Pulmonary artery endothelial cell (primary cell): ENCODE measurements around the gene TBC1D8. TPM values are rescaled to one million over a fixed set of nuclear protein-coding genes. Genes with fewer than 3 reads are reported as not detected.

Experiments
- DNase-seq: peaks from one replicate; pipeline ENCODE4 v3.0.0-alpha.2; 2011; ENCODE audit warnings: low read depth, low spot score
- total RNA-seq: library from RNA; depleted of rRNA; stranded (reverse); fragments of >200 nt; gene quantifications from 2 replicates; pipeline ENCODE4 v1.2.3, GENCODE V29; 2014

The TBC1D8 gene
- total RNA-seq, 1 donor from 2014 or later, result 52.5 TPM

DNA sequence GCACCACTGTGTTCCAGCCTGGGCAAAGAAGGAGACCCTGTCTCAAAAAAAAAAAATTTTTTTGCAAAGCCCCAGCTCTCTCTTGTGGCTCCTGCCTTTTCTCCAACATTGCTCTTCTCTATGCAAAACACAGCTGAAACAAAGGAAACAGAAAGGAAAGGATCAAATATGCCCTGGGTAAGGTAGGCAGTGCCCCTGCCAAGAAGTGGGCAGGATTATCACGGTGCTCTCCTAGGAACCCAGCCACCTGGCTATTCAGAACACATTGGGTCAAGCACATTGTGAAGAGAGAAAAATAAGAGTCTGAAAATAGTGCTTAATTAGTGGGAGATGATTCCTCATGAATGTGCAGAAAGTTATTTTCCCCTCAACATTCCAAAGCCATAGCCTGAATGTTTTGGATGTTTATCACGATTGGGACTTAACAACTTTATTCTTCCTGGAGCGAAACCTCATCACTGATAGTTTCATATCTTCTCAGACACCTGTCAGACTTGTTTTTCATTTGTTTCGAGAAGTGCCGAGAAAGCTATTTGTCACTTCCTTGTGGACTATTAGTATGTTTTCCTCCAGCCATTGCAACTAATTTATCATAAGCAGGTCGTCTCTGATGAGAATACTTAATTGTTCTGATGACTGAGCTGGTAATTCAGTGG lies 191.8 kb downstream of the TBC1D8 start:
- DNase-seq, result peak; percentile 41

DNA sequence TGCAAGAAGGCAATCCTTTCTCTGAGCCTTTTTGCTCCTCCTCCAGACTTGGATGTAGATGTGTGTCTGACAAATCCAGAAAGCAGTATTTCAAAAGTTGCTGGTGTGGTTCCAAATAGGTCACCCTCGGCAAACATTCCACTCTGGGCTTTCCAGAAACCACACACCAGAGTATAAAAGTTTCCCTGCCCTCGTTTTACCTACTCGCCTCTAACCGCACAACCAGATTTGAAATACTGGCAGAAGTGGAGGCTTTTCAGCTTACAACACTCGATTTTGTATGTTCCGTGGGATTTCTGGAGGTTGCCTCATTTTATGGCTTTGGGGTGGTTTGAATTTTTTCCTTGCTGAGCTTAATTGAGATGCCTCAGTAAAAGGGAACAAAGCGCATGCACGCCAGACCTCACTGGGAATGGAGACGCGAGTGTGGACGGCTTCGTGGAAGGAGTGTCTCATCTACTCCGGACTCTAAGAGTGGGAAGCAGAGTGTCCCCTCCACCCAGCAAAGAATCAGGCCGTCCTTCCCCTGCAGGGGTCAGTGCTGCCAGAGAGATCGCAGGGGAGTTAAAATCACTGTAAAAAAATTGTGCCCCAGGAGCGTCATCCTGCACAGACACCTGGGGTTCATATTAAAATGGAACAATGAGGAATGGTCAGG lies 193.1 kb downstream of the TBC1D8 start:
- no peak for DNase-seq

Other genes starting within 250 kb of the TBC1D8 start
- gene RPL31, start 149.1 kb downstream of the TBC1D8 start, total RNA-seq, result 1,062 and 1,689 TPM in 2 replicates
- 24.7 and 27.0 TPM in 2 replicates for gene CNOT11, start 101.5 kb upstream of the TBC1D8 start, total RNA-seq
- 100 and 103 TPM in 2 replicates for gene RNF149, start 157.3 kb upstream of the TBC1D8 start, total RNA-seq
- gene CREG2, start 236.1 kb upstream of the TBC1D8 start, total RNA-seq, result 0.81 and 1.6 TPM in 2 replicates